Pancreas (tissue), 10 donors: ENCODE results near the gene RASA3. TPM values are rescaled to one million over a fixed set of nuclear protein-coding genes. Genes with fewer than 3 reads are reported as not detected.
A peak's percentile ranks its signal among the peaks of the same experiment; 100 is the strongest.

ENCODE experiments used
- ATAC-seq, 4 donors: fragments of 200-7000 bp; cut with Tn5 transposase; one replicate each; pipeline versions ENCODE4 v1.8.0 to v1.9.1; 2020; ENCODE audit warnings: mild to moderate bottlenecking in 4 of 4, moderate library complexity in 4 of 4
- DNase-seq, 6 donors: peaks; one replicate each; pipeline ENCODE4 v3.0.0-alpha.2; 2020
- FAIRE-seq: peaks from 2 replicates; lab custom pipeline; 2012; peaks lifted over from hg19 to GRCh38; lab: Jason Lieb, UNC
- H3K27ac ChIP-seq, 4 donors: fragments of 200-600 bp; sonication (generic); 1 replicate in 3 of 4; 2 replicates in 1 of 4; pipeline versions ENCODE4 v1.5.0 to v1.8.0; 2020
- H3K27me3 ChIP-seq, 4 donors: fragments of 200-600 bp; one replicate each; pipeline ENCODE4 v1.8.0; 2021
- H3K36me3 ChIP-seq, 3 donors: fragments of 200-600 bp; sonication (generic) in 1 of 3; one replicate each; pipeline versions ENCODE4 v1.5.0 to v1.8.0; 2020 to 2021
- H3K4me1 ChIP-seq, 3 donors: fragments of 200-600 bp; one replicate each; pipeline ENCODE4 v1.8.0; 2021
- H3K4me3 ChIP-seq, 4 donors: fragments of 200-600 bp; sonication (generic) in 2 of 4; one replicate each; pipeline versions ENCODE4 v1.5.0 to v1.8.0; 2020 to 2021
- H3K9me3 ChIP-seq, 4 donors: fragments of 200-600 bp; one replicate each; pipeline ENCODE4 v1.8.0; 2021
- CTCF ChIP-seq, 4 donors: fragments of 200-600 bp; sonication (generic) in 3 of 4; IDR thresholded peaks; one replicate each; pipeline versions ENCODE4 v1.5.0 to v1.8.0; 2021; ENCODE audit warnings: antibody characterized with exemption in 4 of 4
- WGBS, 2 donors: extraction: QIAGEN DNeasy Blood & Tissue Kit; methylation state at CpG; one replicate each; pipeline ENCODE4 v1.1.7; 2013; 5-methylcytosine and 5-hydroxymethylcytosine counted together
- intact Hi-C, 3 donors: fragments of 100-400 bp; cut with DNase I; formaldehyde crosslinking; loops; one replicate each; pipeline versions ENCODE4 v1.11.1 to v1.14.2; 2022
- polyA plus RNA-seq, 2 donors: library from polyadenylated mRNA; stranded (reverse); fragments of 200-250 nt; gene quantifications; one replicate each; pipeline ENCODE4 v1.2.3, GENCODE V29; 2013
- total RNA-seq, 6 donors: library from RNA; stranded (reverse); fragmentation: NEBNext Ultra II Directional in 4 of 6; extraction: Animal tissue kit (Norgen Biotek cat#: 25700) in 4 of 6; gene quantifications; one replicate each; pipeline versions ENCODE4 v1.2.1 to v1.2.4, GENCODE V29; 2021 to 2023
- donor health status: healthy with polysubstance abuse.
- donor health status: DM: no; HTN: no; CAD: no; lungs with moderate emphysema.
- donor health status: DM: no; HTN: no; CAD: no.
- donor health status: control.
- donor health status: control.
- donor health status: Bipolar disorder and iron deficiency.
- donor health status: DM: yes; HTN: yes; CAD: no.
- donor health status: DM: no; HTN: no; CAD: no.
- donor health status: DM: no; HTN: no; CAD: no.
- donor health status: DM: yes; HTN: yes; CAD: no.

Gene RASA3
- total and polyA plus RNA-seq, 8 donors, result 5.7 to 11.2 (median 9.1) TPM

DNA sequence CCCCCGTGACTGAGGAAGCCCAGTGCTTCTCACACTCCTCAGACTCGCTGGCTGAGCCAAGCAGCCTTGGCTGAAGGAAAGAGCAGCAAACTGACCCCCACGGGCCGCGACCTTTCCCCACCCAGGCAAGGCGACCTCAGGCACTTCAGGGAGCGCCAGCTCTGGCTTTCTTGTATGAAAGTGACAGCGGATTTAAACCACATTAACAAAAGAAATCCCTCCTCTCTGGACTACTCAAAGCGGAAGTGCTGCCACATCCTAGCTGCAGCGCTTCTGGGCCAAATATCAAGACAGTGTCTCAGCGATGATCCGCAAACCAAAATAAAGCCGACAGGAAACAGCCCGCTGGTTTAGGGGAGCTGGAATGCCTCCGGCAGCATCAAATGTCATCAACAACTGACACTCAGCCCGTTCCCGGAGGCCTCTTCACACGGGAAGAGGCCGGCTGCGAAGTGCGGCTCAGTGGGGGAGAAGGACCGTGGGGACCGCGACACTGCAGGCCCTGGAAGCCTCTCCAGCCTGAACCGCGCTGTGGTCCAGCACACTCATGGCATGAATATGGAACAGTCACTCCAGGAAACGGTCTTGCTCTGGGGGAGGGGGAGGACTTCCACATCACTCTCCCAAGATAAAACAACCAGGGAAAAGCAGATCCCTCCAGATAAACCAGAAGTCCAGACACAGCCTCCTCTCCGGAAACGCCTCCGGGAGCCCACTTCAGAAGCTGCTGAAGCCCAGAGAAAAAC, 1.4 kb downstream of the RASA3 start:
- no peaks in the 10 kb centered on the region for H3K27me3 ChIP-seq
- H3K36me3 ChIP-seq, result no peaks in the 10 kb centered on the region
- TF ChIP-seq CTCF (IDR thresholded peaks at IDR 0.05), result no peak
- DNase-seq (peak in 3 of 6 donors; percentile 44 to 46 (median 45)), FAIRE-seq (no peak), ATAC-seq (peak; percentile 29 to 51 (median 46))
- H3K4me1 ChIP-seq, result peaks cover 0 to 11% (median 3%) of the 10 kb centered on the region in 3 donors
- WGBS, 2 donors, result 42 to 47% methylated on average over 29 to 30 of the region's 30 CpGs
- H3K4me3 ChIP-seq, result peak overlapping the region; percentile 61 to 88 (median 76)
- H3K27ac ChIP-seq, result peak overlapping the region in 2 of 4 donors; percentile 42 to 54
- H3K9me3 ChIP-seq, result no peaks in the 10 kb centered on the region
- intact Hi-C loops, result no loop called here

- intact Hi-C loops, result no loop called here
- Histone ChIP-seq H3K4me3 (peak overlapping the region in 2 of 4 donors; percentile 79 to 88), H3K27me3 (no peaks in the 10 kb centered on the region), H3K27ac (peak overlapping the region in 2 of 4 donors; percentile 42 to 54), H3K4me1 (peaks cover 0 to 11% (median 3%) of the 10 kb centered on the region in 3 donors), H3K36me3 (no peaks in the 10 kb centered on the region), H3K9me3 (no peaks in the 10 kb centered on the region)
- FAIRE-seq (no peak), DNase-seq (peak in 1 of 6 donors; percentile 18), ATAC-seq (no peak)
- WGBS, 2 donors, result 44 to 50% methylated on average over 18 of the region's 18 CpGs
- no peak for TF ChIP-seq CTCF (IDR thresholded peaks at IDR 0.05)
These were observed 2.1 kb downstream of the RASA3 start for GRCh38 chr13:114130131-114130836.

- no peak for TF ChIP-seq CTCF (IDR thresholded peaks at IDR 0.05)
- Histone ChIP-seq H3K27ac (peak overlapping the region in 2 of 4 donors; percentile 27 to 45), H3K27me3 (no peaks in the 10 kb centered on the region), H3K4me1 (peaks cover 0 to 11% (median 3%) of the 10 kb centered on the region in 3 donors), H3K36me3 (no peaks in the 10 kb centered on the region), H3K4me3 (no peak overlapping the region), H3K9me3 (no peaks in the 10 kb centered on the region)
- intact Hi-C loops, result no loop called here
- DNase-seq, result peak in 1 of 6 donors; percentile 8
- no peak for ATAC-seq
- 72 to 73% methylated on average over 9 of the region's 9 CpGs for WGBS, 2 donors
- FAIRE-seq, result no peak
These were observed 2.8 kb downstream of the RASA3 start for GRCh38 chr13:114129649-114130062.

GRCh38 chr13:114128624-114129522, 3.5 kb downstream of the RASA3 start:
- intact Hi-C loops, result no loop called here
- FAIRE-seq (no peak), DNase-seq (peak in 3 of 6 donors; percentile 26 to 62 (median 31)), ATAC-seq (peak in 2 of 4 donors; percentile 24 to 52)
- Histone ChIP-seq H3K27me3 (no peaks in the 10 kb centered on the region), H3K4me3 (no peak overlapping the region), H3K4me1 (peaks cover 0 to 11% (median 3%) of the 10 kb centered on the region in 3 donors), H3K9me3 (no peaks in the 10 kb centered on the region), H3K27ac (peak overlapping the region in 2 of 4 donors; percentile 27 to 45), H3K36me3 (no peaks in the 10 kb centered on the region)
- 78 to 85% methylated on average over 37 of the region's 37 CpGs for WGBS, 2 donors
- TF ChIP-seq CTCF (IDR thresholded peaks at IDR 0.05), result no peak
